Tibial artery (tissue), 4 donors: Measurements from ENCODE around the gene CMSS1.

Source experiments
- DNase-seq, 2 donors: peaks; one replicate each; pipeline ENCODE4 v3.0.0-alpha.2; 2019
- H3K27ac ChIP-seq, 2 donors: fragments of 200-600 bp; sonication (generic) in 1 of 2; 1 replicate in 1 of 2; 2 replicates in 1 of 2; pipeline ENCODE4 v1.5.1; 2018 to 2019; ENCODE audit warnings: mild to moderate bottlenecking in 1 of 2
- H3K27me3 ChIP-seq, 2 donors: fragments of 200-600 bp; sonication (generic) in 1 of 2; one replicate each; pipeline versions ENCODE4 v1.5.1 to v1.6.0; 2016 to 2019
- H3K36me3 ChIP-seq, 3 donors: fragments of 200-600 bp; sonication (generic) in 2 of 3; one replicate each; pipeline ENCODE4 v1.5.1; 2016 to 2019; ENCODE audit warnings: mild to moderate bottlenecking in 2 of 3
- H3K4me1 ChIP-seq, 4 donors: fragments of 200-600 bp; sonication (generic) in 2 of 4; 1 replicate in 3 of 4; 2 replicates in 1 of 4; pipeline ENCODE4 v1.5.1; 2016 to 2019
- H3K4me3 ChIP-seq, 2 donors: fragments of 200-600 bp; sonication (generic) in 1 of 2; 1 replicate in 1 of 2; 2 replicates in 1 of 2; pipeline ENCODE4 v1.5.1; 2018 to 2019; ENCODE audit warnings: mild to moderate bottlenecking in 2 of 2
- H3K9me3 ChIP-seq, 3 donors: fragments of 200-600 bp; sonication (generic) in 1 of 3; one replicate each; pipeline ENCODE4 v1.5.1; 2016 to 2019
- intact Hi-C: fragments of 100-400 bp; cut with DNase I; formaldehyde crosslinking; loops from one replicate; pipeline ENCODE4 v1.15.0; 2023; ENCODE audit warnings: low total_unique reads
- TF ChIP-seq, protein P1 (sequence below), 2 experiments: fragments of 200-600 bp in 1 of 2; fragments of 450-650 bp in 1 of 2; IDR thresholded peaks; one replicate each; pipeline ENCODE4 v1.5.1; 2017 to 2019; ENCODE audit warnings: antibody characterized with exemption in 2 of 2, mild to moderate bottlenecking in 1 of 2, moderate library complexity in 1 of 2

Gene CMSS1

GRCh38 chr3:99845331-99845730, 27.7 kb downstream of the CMSS1 start:
- Histone ChIP-seq H3K36me3 (peaks cover 9 to 31% (median 21%) of the 10 kb centered on the region in 3 donors), H3K4me3 (peak overlapping the region in 1 of 2 donors; percentile 2), H3K4me1 (peaks cover 0 to 71% (median 44%) of the 10 kb centered on the region in 4 donors), H3K27me3 (no peaks in the 10 kb centered on the region), H3K9me3 (peaks cover 0 to 18% (median 0%) of the 10 kb centered on the region in 3 donors), H3K27ac (peak overlapping the region; percentile 72)
- no peak for DNase-seq
- intact Hi-C loops, result loop anchor here (10.0 kb wide), 2 partner anchors 209 to 319 kb away; no protein-coding TSS in a partner anchor
- TF ChIP-seq, protein P1, sequence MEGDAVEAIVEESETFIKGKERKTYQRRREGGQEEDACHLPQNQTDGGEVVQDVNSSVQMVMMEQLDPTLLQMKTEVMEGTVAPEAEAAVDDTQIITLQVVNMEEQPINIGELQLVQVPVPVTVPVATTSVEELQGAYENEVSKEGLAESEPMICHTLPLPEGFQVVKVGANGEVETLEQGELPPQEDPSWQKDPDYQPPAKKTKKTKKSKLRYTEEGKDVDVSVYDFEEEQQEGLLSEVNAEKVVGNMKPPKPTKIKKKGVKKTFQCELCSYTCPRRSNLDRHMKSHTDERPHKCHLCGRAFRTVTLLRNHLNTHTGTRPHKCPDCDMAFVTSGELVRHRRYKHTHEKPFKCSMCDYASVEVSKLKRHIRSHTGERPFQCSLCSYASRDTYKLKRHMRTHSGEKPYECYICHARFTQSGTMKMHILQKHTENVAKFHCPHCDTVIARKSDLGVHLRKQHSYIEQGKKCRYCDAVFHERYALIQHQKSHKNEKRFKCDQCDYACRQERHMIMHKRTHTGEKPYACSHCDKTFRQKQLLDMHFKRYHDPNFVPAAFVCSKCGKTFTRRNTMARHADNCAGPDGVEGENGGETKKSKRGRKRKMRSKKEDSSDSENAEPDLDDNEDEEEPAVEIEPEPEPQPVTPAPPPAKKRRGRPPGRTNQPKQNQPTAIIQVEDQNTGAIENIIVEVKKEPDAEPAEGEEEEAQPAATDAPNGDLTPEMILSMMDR (IDR thresholded peaks at IDR 0.05), result no peak

GRCh38 chr3:99845999-99846398, 28.3 kb downstream of the CMSS1 start:
- no peak for DNase-seq
- intact Hi-C loops, result loop anchor here (10.0 kb wide), 2 partner anchors 209 to 319 kb away; no protein-coding TSS in a partner anchor

DNA sequence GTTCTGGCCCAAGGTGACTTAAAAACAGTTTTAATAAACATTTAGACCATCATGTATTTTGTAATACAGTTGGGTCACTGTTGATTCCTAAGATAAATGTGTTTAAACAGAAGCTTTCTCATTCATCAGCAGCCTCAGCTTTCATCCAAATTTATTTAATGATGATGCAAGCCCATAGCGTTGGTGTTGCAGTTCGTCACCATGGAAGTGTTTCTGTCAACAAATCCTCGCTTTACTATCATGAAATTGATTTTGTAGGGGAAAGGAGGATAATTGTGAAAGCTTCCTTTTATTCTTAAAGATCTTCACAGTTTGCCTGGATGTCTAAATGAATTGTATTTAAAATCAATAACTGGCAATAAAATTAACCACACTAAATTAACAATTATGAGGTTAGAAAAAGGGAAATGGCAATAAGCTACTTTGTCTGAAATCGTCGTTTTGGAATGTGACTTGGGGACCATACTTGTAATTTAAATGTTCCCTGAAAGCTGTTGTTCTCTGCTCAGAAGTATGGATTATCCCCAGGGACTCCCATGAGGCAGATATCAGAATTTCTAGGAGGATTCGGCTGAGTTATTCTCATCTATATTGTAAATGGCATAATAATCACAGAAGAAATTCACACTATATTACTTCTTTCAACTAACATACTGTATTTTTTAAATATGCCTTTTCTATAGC, 29.0 kb downstream of the CMSS1 start:
- peak overlapping the region; percentile 72 for H3K27ac ChIP-seq
- peaks cover 0 to 71% (median 44%) of the 10 kb centered on the region in 4 donors for H3K4me1 ChIP-seq
- intact Hi-C loops, result loop anchor here (10.0 kb wide), 2 partner anchors 208 to 318 kb away; no protein-coding TSS in a partner anchor

More at GRCh38 chr3:99845999-99846398, 28.3 kb downstream of the CMSS1 start:
- H3K9me3 ChIP-seq, result peaks cover 0 to 22% (median 0%) of the 10 kb centered on the region in 3 donors
- TF ChIP-seq, protein P1 (IDR thresholded peaks at IDR 0.05), result no peak
- no peaks in the 10 kb centered on the region for H3K27me3 ChIP-seq
- peaks cover 14 to 37% (median 28%) of the 10 kb centered on the region in 3 donors for H3K36me3 ChIP-seq
- peaks cover 0 to 71% (median 44%) of the 10 kb centered on the region in 4 donors for H3K4me1 ChIP-seq
- no peak overlapping the region for H3K4me3 ChIP-seq
- peak overlapping the region; percentile 72 for H3K27ac ChIP-seq

GRCh38 chr3:99848433-99848832, 30.8 kb downstream of the CMSS1 start:
- no peaks in the 10 kb centered on the region for H3K27me3 ChIP-seq
- peaks cover 0 to 31% (median 0%) of the 10 kb centered on the region in 3 donors for H3K9me3 ChIP-seq
- H3K27ac ChIP-seq, result peak overlapping the region; percentile 11 to 72
- H3K4me1 ChIP-seq, result peaks cover 0 to 72% (median 41%) of the 10 kb centered on the region in 4 donors
- H3K36me3 ChIP-seq, result peaks cover 14 to 57% (median 47%) of the 10 kb centered on the region in 3 donors
- no peak for DNase-seq
- H3K4me3 ChIP-seq, result no peak overlapping the region
- TF ChIP-seq, protein P1 (IDR thresholded peaks at IDR 0.05), result no peak
- intact Hi-C loops, result loop anchor here (10.0 kb wide), 2 partner anchors 206 to 316 kb away; no protein-coding TSS in a partner anchor

More for the DNA sequence above, 29.0 kb downstream of the CMSS1 start:
- H3K27me3 ChIP-seq, result no peaks in the 10 kb centered on the region
- TF ChIP-seq, protein P1 (IDR thresholded peaks at IDR 0.05), result no peak
- H3K9me3 ChIP-seq, result peaks cover 0 to 22% (median 0%) of the 10 kb centered on the region in 3 donors
- no peak overlapping the region for H3K4me3 ChIP-seq
- H3K36me3 ChIP-seq, result peaks cover 14 to 42% (median 34%) of the 10 kb centered on the region in 3 donors
- DNase-seq, result peak in 1 of 2 donors; percentile 49

- intact Hi-C loops, result no loop called here
- DNase-seq, result no peak
- H3K4me3 ChIP-seq, result no peak overlapping the region
- TF ChIP-seq, protein P1 (IDR thresholded peaks at IDR 0.05), result no peak
- peaks cover 17 to 79% (median 50%) of the 10 kb centered on the region in 3 donors for H3K36me3 ChIP-seq
- no peak overlapping the region for H3K27ac ChIP-seq
- H3K4me1 ChIP-seq, result peaks cover 0 to 74% (median 22%) of the 10 kb centered on the region in 4 donors
- no peaks in the 10 kb centered on the region for H3K27me3 ChIP-seq
- H3K9me3 ChIP-seq, result peaks cover 0 to 36% (median 0%) of the 10 kb centered on the region in 3 donors
Observed at GRCh38 chr3:99850608-99851007, 32.9 kb downstream of the CMSS1 start.
